ENCODE measurements around the gene GTPBP3. TPM values are rescaled to one million over a fixed set of nuclear protein-coding genes. Genes with fewer than 3 reads are reported as not detected.

The GTPBP3 gene
- total and polyA plus RNA-seq, 10 donors: 13.0 to 44.1 (median 24.6) TPM

DNA sequence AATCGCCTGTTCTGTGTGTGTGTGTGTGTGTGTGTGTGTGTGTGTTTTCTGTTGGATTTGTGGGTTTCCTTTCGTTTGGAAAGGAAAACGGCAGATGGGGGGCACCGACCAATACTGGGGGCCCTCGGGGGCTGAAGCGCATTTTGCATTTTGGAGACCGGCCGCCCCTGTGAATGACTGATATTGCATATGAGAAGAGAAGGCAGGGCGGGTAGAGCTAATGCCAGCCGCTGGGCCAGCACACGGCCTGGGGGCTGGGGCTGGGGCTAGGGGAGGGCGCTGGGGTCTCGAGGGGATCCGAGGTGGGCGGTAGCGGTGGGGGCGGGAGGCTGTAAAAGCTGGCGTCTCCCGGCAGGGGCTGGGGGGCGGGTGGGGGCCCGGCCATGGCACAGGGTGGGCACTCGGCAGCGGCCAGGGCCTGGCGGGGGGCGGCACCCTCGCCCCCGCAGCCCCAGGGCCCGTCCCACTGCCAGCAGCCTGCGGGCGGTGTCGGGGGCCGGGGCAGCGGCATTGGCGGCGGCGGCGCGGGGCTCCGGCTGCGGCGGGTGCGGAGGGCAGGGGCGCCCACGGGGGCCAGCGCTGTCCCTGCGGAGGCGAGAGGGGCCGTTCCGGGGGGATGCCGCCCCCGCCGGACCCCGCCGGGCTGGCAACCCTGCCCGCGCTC lies 13.9 kb upstream of the GTPBP3 start:
- Histone ChIP-seq H3K9me3 (no peaks in the 10 kb centered on the region), H3K27me3 (replicated peaks in 1 of 7) (peaks cover 0 to 4% (median 0%) of the 10 kb centered on the region in 7 donors), H3K4me3 (peak overlapping the region in 2 of 8 donors; percentile 17 to 55), H3K4me1 (peaks cover 0 to 30% (median 16%) of the 10 kb centered on the region in 6 donors), H3K36me3 (peaks cover 0 to 52% (median 34%) of the 10 kb centered on the region in 6 donors), H3K27ac (peak overlapping the region in 2 of 8 donors; percentile 11 to 46)
- DNase-seq: no peak
- 14 to 46% (median 31%) methylated on average over 18 to 56 of the region's 56 CpGs for WGBS, 5 donors
- intact Hi-C loops (cut with DNase I; ENCODE audit: low total_unique reads): no loop called here
- TF ChIP-seq, protein P1, sequence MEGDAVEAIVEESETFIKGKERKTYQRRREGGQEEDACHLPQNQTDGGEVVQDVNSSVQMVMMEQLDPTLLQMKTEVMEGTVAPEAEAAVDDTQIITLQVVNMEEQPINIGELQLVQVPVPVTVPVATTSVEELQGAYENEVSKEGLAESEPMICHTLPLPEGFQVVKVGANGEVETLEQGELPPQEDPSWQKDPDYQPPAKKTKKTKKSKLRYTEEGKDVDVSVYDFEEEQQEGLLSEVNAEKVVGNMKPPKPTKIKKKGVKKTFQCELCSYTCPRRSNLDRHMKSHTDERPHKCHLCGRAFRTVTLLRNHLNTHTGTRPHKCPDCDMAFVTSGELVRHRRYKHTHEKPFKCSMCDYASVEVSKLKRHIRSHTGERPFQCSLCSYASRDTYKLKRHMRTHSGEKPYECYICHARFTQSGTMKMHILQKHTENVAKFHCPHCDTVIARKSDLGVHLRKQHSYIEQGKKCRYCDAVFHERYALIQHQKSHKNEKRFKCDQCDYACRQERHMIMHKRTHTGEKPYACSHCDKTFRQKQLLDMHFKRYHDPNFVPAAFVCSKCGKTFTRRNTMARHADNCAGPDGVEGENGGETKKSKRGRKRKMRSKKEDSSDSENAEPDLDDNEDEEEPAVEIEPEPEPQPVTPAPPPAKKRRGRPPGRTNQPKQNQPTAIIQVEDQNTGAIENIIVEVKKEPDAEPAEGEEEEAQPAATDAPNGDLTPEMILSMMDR (IDR thresholded peaks at IDR 0.05 in 8 of 11, conservative IDR thresholded peaks at IDR 0.05 in 3 of 11): no peak
- TF ChIP-seq POLR2A (IDR thresholded peaks at IDR 0.05) (no peak), POLR2AphosphoS5 (IDR thresholded peaks at IDR 0.05) (no peak)

DNA sequence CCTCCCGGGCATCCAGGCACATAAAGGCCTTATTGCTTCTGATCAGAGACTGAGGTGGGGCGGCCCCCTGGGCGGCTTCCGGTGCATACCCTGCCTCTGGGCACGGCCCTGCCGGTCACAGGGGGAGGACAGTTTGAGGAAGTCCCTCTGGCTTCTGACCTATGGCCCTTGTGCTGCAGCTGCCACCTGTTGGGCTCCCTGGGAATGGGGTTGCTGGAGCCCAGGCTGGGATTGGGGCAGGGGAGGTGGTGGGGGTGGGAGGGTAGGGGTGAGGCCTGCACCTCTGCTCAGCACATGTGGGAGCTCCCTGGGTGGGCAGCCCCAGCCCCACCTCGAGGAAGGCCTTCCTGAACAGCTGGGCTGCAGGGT lies 13.4 kb upstream of the GTPBP3 start:
- Histone ChIP-seq H3K27me3 (replicated peaks in 1 of 7) (peaks cover 0 to 10% (median 4%) of the 10 kb centered on the region in 7 donors), H3K9me3 (no peaks in the 10 kb centered on the region), H3K4me1 (peaks cover 2 to 36% (median 21%) of the 10 kb centered on the region in 6 donors), H3K4me3 (peak overlapping the region in 2 of 8 donors; percentile 17 to 55), H3K27ac (peak overlapping the region in 2 of 8 donors; percentile 11 to 46), H3K36me3 (peaks cover 0 to 47% (median 32%) of the 10 kb centered on the region in 6 donors)
- intact Hi-C loops (cut with DNase I; ENCODE audit: low total_unique reads): no loop called here
- WGBS, 5 donors: 0 to 67% (median 23%) methylated on average over 1 to 7 of the region's 7 CpGs
- TF ChIP-seq, protein P1 (IDR thresholded peaks at IDR 0.05 in 8 of 11, conservative IDR thresholded peaks at IDR 0.05 in 3 of 11): peak in 1 of 11 experiments; percentile 15
- TF ChIP-seq POLR2A (IDR thresholded peaks at IDR 0.05): no peak
- peak; percentile 27 to 48 (median 37) for TF ChIP-seq POLR2AphosphoS5 (IDR thresholded peaks at IDR 0.05)
- no peak for DNase-seq

DNA sequence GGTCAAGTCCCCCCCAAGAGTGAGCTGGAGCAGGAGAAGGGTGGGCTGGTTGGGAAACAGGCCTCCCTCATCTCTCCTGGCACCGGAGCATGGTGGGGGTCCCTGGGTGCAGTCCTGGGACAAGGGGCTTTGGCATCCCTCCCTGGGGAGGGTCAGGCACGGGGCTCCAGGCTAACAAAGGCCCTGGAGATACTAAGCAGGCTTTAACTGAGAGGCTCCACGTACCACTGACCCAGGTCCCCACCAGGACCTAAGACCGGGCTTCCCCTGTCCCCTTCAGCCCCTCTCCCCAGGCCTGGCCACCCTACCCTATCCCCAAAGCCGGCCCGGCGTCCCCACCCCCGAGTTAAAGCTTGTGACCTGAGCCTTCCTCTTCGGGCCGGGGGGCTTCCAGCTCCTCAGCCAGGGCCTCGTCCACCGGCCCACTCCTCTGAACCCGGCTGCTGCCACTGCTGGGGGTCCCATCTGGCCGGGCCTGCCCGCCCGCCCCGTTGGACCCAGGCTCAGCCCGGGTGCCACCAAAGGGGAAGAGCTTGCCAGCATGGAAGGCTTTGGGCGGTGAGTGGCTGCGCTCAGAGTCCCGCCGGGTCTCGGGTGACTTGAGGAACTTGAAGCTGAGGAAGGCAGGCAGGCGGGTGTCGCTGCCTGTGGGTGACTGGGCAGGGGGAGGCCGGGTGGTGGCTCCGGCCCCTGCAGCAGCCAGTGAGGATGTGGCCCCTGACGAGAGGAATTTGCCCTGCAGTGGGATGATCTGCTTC lies 12.8 kb upstream of the GTPBP3 start:
- Histone ChIP-seq H3K27me3 (replicated peaks in 1 of 7) (peaks cover 0 to 15% (median 10%) of the 10 kb centered on the region in 7 donors), H3K4me1 (peaks cover 8 to 42% (median 27%) of the 10 kb centered on the region in 6 donors), H3K27ac (peak overlapping the region in 2 of 8 donors; percentile 11 to 46), H3K9me3 (no peaks in the 10 kb centered on the region), H3K36me3 (peaks cover 0 to 41% (median 26%) of the 10 kb centered on the region in 6 donors), H3K4me3 (no peak overlapping the region)
- no peak for TF ChIP-seq POLR2A (IDR thresholded peaks at IDR 0.05)
- no peak for TF ChIP-seq POLR2AphosphoS5 (IDR thresholded peaks at IDR 0.05)
- TF ChIP-seq, protein P1 (IDR thresholded peaks at IDR 0.05 in 8 of 11, conservative IDR thresholded peaks at IDR 0.05 in 3 of 11): no peak
- intact Hi-C loops (cut with DNase I; ENCODE audit: low total_unique reads): no loop called here
- 81 to 94% (median 86%) methylated on average over 10 to 28 of the region's 28 CpGs for WGBS, 5 donors
- no peak for DNase-seq

DNA sequence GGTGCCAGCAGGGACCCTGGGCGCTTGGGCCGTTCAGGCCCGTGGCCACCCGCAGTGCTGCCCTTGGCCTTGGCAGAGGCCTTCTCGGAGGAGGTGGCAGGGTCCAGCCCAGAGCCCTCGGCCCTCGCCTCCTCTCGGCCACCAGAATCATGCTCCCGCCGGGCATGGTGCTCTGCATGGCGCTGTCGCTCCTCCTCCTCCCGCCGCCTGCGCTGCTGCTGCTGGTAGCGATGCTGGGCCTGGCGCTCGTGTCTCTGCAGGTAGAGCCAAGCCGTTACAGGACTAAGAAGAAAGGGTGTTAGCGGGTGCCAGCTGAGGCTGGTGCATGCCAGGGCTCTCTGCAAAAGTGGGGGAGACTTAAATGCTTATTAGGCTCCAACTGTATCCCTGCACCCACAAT lies 12.2 kb upstream of the GTPBP3 start:
- 92 to 97% (median 95%) methylated on average over 13 to 20 of the region's 20 CpGs for WGBS, 5 donors
- peak in 1 of 3 donors; percentile 38 for TF ChIP-seq POLR2AphosphoS5 (IDR thresholded peaks at IDR 0.05)
- TF ChIP-seq, protein P1 (IDR thresholded peaks at IDR 0.05 in 8 of 11, conservative IDR thresholded peaks at IDR 0.05 in 3 of 11): no peak
- Histone ChIP-seq H3K27me3 (replicated peaks in 1 of 7) (peaks cover 0 to 21% (median 15%) of the 10 kb centered on the region in 7 donors), H3K9me3 (no peaks in the 10 kb centered on the region), H3K36me3 (peaks cover 0 to 38% (median 21%) of the 10 kb centered on the region in 6 donors), H3K4me1 (peaks cover 8 to 47% (median 29%) of the 10 kb centered on the region in 6 donors), H3K27ac (no peak overlapping the region), H3K4me3 (no peak overlapping the region)
- intact Hi-C loops (cut with DNase I; ENCODE audit: low total_unique reads): no loop called here
- DNase-seq: no peak

Data from spleen (tissue), 11 donors.